HepG2 (cell line): Measurements from ENCODE around the gene GJC2. TPM values are rescaled to one million over a fixed set of nuclear protein-coding genes. Genes with fewer than 3 reads are reported as not detected.

Experiments used
- ATAC-seq: fragments of 200-7000 bp; cut with Tn5 transposase; 3 replicates; pipeline ENCODE4 v1.9.1; 2020; ENCODE audit warnings: mild to moderate bottlenecking, moderate library complexity
- BruUV-seq: library from RNA; stranded (reverse); fragments of 400-500 nt; replicated peaks from 2 replicates; lab custom pipeline; 2021; lab: Mats Ljungman, UMichigan
- CTCF ChIA-PET: fragments of 300-600 bp; formaldehyde crosslinking; extraction: SDS; loops from one replicate; lab custom pipeline; 2021; ENCODE audit warnings: low total read pairs, inconsistent platforms, low intra/inter-chr PET ratio; lab: Yijun Ruan, JAX
- POLR2A ChIA-PET: fragments of 350-600 bp; sonication (Branson Sonifier 250); formaldehyde crosslinking; loops from one replicate; lab custom pipeline; 2020; ENCODE audit warnings: antibody characterized with exemption, inconsistent platforms; lab: Yijun Ruan, JAX
- DNase-seq: peaks from one replicate; pipeline ENCODE4 v3.0.0-alpha.2; 2015; ENCODE audit warnings: low spot score
- FAIRE-seq: peaks from 3 replicates; lab custom pipeline; 2011; peaks lifted over from hg19 to GRCh38; lab: Jason Lieb, UNC
- H2AFZ ChIP-seq: one replicate; pipeline ENCODE4 v1.6.1; 2011; ENCODE audit warnings: low read length, inconsistent platforms
- H3K27ac ChIP-seq: fragments of 300-600 bp; 3 replicates; pipeline ENCODE4 v1.8.0; 2011; ENCODE audit warnings: mixed run types, mild to moderate bottlenecking, mixed read lengths, low read length, inconsistent platforms; ENCODE audit not compliant: insufficient read depth; ENCODE audit errors: extremely low read length
- H3K27me3 ChIP-seq, 2 experiments: fragments of 200-600 bp in 1 of 2; 2 replicates in 1 of 2; 3 replicates in 1 of 2; pipeline versions ENCODE4 v1.6.0 to v1.8.0; 2011; ENCODE audit warnings: low read length in 2 of 2, mild to moderate bottlenecking in 2 of 2, moderate library complexity in 2 of 2, inconsistent platforms in 1 of 2; ENCODE audit not compliant: insufficient read depth in 2 of 2, control insufficient read depth in 1 of 2
- H3K36me3 ChIP-seq, 2 experiments: fragments of 200-600 bp in 1 of 2; replicated peaks in 1 of 2; 2 replicates in 1 of 2; 3 replicates in 1 of 2; pipeline versions ENCODE4 v1.5.1 to v1.8.0; 2011; ENCODE audit warnings: low read length in 2 of 2, inconsistent platforms in 1 of 2; ENCODE audit not compliant: insufficient read depth in 2 of 2, control insufficient read depth in 1 of 2
- H3K4me1 ChIP-seq: 2 replicates; pipeline ENCODE4 v1.5.1; 2012; ENCODE audit warnings: low read length, inconsistent platforms; ENCODE audit not compliant: insufficient read depth
- H3K4me2 ChIP-seq: 2 replicates; pipeline ENCODE4 v1.6.0; 2011; ENCODE audit warnings: low read depth, low read length, inconsistent platforms
- H3K4me3 ChIP-seq, 3 experiments: fragments of 200-600 bp in 1 of 3; sonication (generic), shearing (Covaris generic) in 1 of 3; replicated peaks in 1 of 3; 2 replicates each; pipeline ENCODE4 v1.5.1; 2011 to 2016; ENCODE audit warnings: low read length in 3 of 3, inconsistent platforms in 2 of 3, low read depth in 2 of 3, mild to moderate bottlenecking in 2 of 3, control low read depth in 1 of 3, mixed read lengths in 1 of 3; ENCODE audit not compliant: insufficient read depth in 1 of 3
- H3K79me2 ChIP-seq: one replicate; pipeline ENCODE4 v1.6.1; 2011; ENCODE audit warnings: low read length, inconsistent platforms; ENCODE audit not compliant: insufficient read depth
- H3K9ac ChIP-seq: 2 replicates; pipeline ENCODE4 v1.6.0; 2011; ENCODE audit warnings: mild to moderate bottlenecking, low read depth, low read length, inconsistent platforms; ENCODE audit not compliant: insufficient read depth
- H3K9me3 ChIP-seq: 2 replicates; pipeline ENCODE4 v1.5.1; 2012; ENCODE audit warnings: mild to moderate bottlenecking, low read length
- H4K20me1 ChIP-seq: 2 replicates; pipeline ENCODE4 v1.6.0; 2011; ENCODE audit warnings: inconsistent platforms, mild to moderate bottlenecking, low read length, moderate library complexity; ENCODE audit not compliant: insufficient read depth
- ZNF761 ChIP-seq: sonication (generic); formaldehyde crosslinking; conservative IDR thresholded peaks from 2 replicates; pipeline ENCODE4 v1.4.0; 2020; ENCODE audit warnings: mild to moderate bottlenecking, missing genetic modification reagents
- ZSCAN31 ChIP-seq: sonication (generic); formaldehyde crosslinking; IDR thresholded peaks from 2 replicates; pipeline ENCODE4 v1.5.0; 2020; ENCODE audit warnings: low read depth, mild to moderate bottlenecking, missing genetic modification reagents
- WGBS: methylation state at CpG from one replicate; pipeline ENCODE4 v1.1.6; 2017; ENCODE audit warnings: low lambda C conversion rate; 5-methylcytosine and 5-hydroxymethylcytosine counted together
- in situ Hi-C: cut with HindIII; loops from 2 replicates; pipeline ENCODE4 v1.10.0; 2017; ENCODE audit warnings: low pct_unique_long_range_greater_than_20kb; ENCODE audit not compliant: extremely low pct_ligation_motif_present
- intact Hi-C: fragments of 100-400 bp; cut with micrococcal nuclease; formaldehyde crosslinking; loops from one replicate; pipeline ENCODE4 v1.10.0; 2022; ENCODE audit not compliant: unreplicated experiment
- polyA plus RNA-seq, 8 experiments: library from polyadenylated mRNA; depleted of rRNA in 3 of 8; stranded (reverse) in 7 of 8; unstranded in 1 of 8; fragments of >200 nt; fragmentation: Illumina TruSeq in 4 of 8; extraction: Trizol in 4 of 8; gene quantifications; 2 replicates each; pipeline versions ENCODE4 v1.2.1 to v1.2.3, GENCODE V29; 2011 to 2016; ENCODE audit warnings: low read depth in 4 of 8, missing spikeins in 1 of 8, mixed read lengths in 1 of 8; ENCODE audit not compliant: insufficient read depth in 1 of 8
- total RNA-seq, 5 experiments: library from RNA; depleted of rRNA; stranded (reverse); fragments of >200 nt; fragmentation: Illumina TruSeq; extraction: Trizol; gene quantifications; 2 replicates each; pipeline ENCODE4 v1.2.3, GENCODE V29; 2016; ENCODE audit warnings: low read depth in 1 of 5
- TF ChIP-seq, protein P1 (sequence below): sonication (generic); formaldehyde crosslinking; IDR thresholded peaks from 2 replicates; pipeline ENCODE4 v1.4.0; 2020; ENCODE audit warnings: missing genetic modification reagents

GJC2 gene
- total and polyA plus RNA-seq, 2 of the 13 experiments (the other 11 are each of a cell fraction or from before 2014, with no cell fraction given): 1.6 to 3.8 TPM

DNA sequence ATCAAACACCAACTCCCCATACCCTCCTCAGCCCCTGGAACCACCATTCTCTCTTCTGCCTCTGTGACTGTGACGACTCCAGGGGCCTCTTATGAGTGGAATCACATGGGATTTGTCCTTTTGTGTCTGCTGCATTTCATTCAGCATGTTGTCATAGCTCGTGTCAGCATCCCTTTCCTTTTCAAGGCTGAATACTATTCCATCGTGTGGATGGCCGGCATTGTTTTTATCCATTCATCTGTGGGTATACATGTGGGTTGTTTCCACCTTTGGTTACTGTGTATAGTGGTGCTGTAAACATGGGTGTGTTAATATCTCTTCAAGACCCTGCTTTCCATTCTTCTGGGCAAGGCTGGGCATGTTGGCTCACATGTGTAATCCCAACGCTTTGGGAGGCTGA is 41.0 kb downstream of the GJC2 start:
- intact Hi-C loops: loop anchor here (1.0 kb wide), 1 partner anchor 59 kb away; no protein-coding TSS in a partner anchor
- POLR2A ChIA-PET: no interaction called here
- no TSS peak for BruUV-seq

More for the DNA sequence above, 41.0 kb downstream of the GJC2 start:
- no peak for ATAC-seq
- Histone ChIP-seq H3K9ac (no peak overlapping the region), H2AFZ (no peak overlapping the region), H3K27me3 (no peaks in the 10 kb centered on the region; a peak in 1 of 5 replicates), H3K27ac (no peak overlapping the region), H3K9me3 (no peaks in the 10 kb centered on the region), H4K20me1 (no peaks in the 10 kb centered on the region), H3K4me1 (no peaks in the 10 kb centered on the region), H3K4me2 (no peak overlapping the region), H3K36me3 (no peaks in the 10 kb centered on the region), H3K79me2 (no peaks in the 10 kb centered on the region), H3K4me3 (no peak overlapping the region)
- FAIRE-seq: no peak
- CTCF ChIA-PET: interaction anchor here (2.4 kb wide), 1 partner anchor 60 kb away, joined by 12 read pairs; no protein-coding TSS in a partner anchor
- 40% methylated on average over 5 of the region's 5 CpGs for WGBS
- TF ChIP-seq ZNF761: no peak
- TF ChIP-seq ZSCAN31: no peak
- TF ChIP-seq, protein P1, sequence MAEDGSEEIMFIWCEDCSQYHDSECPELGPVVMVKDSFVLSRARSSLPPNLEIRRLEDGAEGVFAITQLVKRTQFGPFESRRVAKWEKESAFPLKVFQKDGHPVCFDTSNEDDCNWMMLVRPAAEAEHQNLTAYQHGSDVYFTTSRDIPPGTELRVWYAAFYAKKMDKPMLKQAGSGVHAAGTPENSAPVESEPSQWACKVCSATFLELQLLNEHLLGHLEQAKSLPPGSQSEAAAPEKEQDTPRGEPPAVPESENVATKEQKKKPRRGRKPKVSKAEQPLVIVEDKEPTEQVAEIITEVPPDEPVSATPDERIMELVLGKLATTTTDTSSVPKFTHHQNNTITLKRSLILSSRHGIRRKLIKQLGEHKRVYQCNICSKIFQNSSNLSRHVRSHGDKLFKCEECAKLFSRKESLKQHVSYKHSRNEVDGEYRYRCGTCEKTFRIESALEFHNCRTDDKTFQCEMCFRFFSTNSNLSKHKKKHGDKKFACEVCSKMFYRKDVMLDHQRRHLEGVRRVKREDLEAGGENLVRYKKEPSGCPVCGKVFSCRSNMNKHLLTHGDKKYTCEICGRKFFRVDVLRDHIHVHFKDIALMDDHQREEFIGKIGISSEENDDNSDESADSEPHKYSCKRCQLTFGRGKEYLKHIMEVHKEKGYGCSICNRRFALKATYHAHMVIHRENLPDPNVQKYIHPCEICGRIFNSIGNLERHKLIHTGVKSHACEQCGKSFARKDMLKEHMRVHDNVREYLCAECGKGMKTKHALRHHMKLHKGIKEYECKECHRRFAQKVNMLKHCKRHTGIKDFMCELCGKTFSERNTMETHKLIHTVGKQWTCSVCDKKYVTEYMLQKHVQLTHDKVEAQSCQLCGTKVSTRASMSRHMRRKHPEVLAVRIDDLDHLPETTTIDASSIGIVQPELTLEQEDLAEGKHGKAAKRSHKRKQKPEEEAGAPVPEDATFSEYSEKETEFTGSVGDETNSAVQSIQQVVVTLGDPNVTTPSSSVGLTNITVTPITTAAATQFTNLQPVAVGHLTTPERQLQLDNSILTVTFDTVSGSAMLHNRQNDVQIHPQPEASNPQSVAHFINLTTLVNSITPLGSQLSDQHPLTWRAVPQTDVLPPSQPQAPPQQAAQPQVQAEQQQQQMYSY (CRISPR knock-in tag): no peak
- DNase-seq: no peak
- in situ Hi-C loops: loop anchor here (10.0 kb wide), 1 partner anchor 196 kb away; no protein-coding TSS in a partner anchor
